OCI-LY7 (cell line): ENCODE results near the gene RAB6C.

ENCODE experiments used
- CTCF ChIP-seq: fragments of 200-600 bp; sonication (generic); conservative IDR thresholded peaks from 2 replicates; pipeline ENCODE4 v1.5.1; 2014; ENCODE audit warnings: mild to moderate bottlenecking, antibody characterized with exemption, low read length, moderate library complexity, mixed read lengths
- EZH2phosphoT487 ChIP-seq: fragments of 200-600 bp; sonication (generic); IDR thresholded peaks from 2 replicates; pipeline ENCODE4 v1.6.1; 2018; ENCODE audit warnings: low read depth, borderline replicate concordance, mild to moderate bottlenecking, mixed run types, antibody characterized with exemption, low read length, moderate library complexity, mixed read lengths

GRCh38 chr2:129975016-129975774 lies 4.3 kb upstream of the RAB6C start:
- TF ChIP-seq CTCF (no peak), EZH2phosphoT487 (no peak)
